Spleen (tissue), 7 donors: ENCODE measurements around the gene ELK1.

Experiments
- CTCF ChIP-seq, 11 experiments: fragments of 200-600 bp in 7 of 11; fragments of 450-650 bp in 4 of 11; sonication (generic) in 4 of 11; IDR thresholded peaks in 8 of 11; conservative IDR thresholded peaks in 3 of 11; 1 replicate in 7 of 11; 2 replicates in 4 of 11; pipeline versions ENCODE4 v1.4.0 to v1.8.0; 2016 to 2021; ENCODE audit warnings: antibody characterized with exemption in 11 of 11, inconsistent platforms in 4 of 11, mild to moderate bottlenecking in 1 of 11
- POLR2A ChIP-seq, 3 donors: fragments of 450-650 bp; IDR thresholded peaks; one replicate each; pipeline ENCODE4 v1.5.1; 2017; ENCODE audit warnings: antibody characterized with exemption in 3 of 3, mild to moderate bottlenecking in 1 of 3
- donor health status: DM: no; HTN: no; CAD: no; lungs with moderate emphysema.
- donor health status: DM: no; HTN: no; CAD: no.
- donor health status: DM: no; HTN: no; CAD: no.

GRCh38 chrX:47637546-47638195 is 12.7 kb downstream of the ELK1 start:
- TF ChIP-seq POLR2A (IDR thresholded peaks at IDR 0.05) (no peak), CTCF (IDR thresholded peaks at IDR 0.05 in 8 of 11, conservative IDR thresholded peaks at IDR 0.05 in 3 of 11) (peak in 5 of 11 experiments; percentile 17 to 45 (median 38))
